ENCODE measurements around the gene CALML3.

DNA sequence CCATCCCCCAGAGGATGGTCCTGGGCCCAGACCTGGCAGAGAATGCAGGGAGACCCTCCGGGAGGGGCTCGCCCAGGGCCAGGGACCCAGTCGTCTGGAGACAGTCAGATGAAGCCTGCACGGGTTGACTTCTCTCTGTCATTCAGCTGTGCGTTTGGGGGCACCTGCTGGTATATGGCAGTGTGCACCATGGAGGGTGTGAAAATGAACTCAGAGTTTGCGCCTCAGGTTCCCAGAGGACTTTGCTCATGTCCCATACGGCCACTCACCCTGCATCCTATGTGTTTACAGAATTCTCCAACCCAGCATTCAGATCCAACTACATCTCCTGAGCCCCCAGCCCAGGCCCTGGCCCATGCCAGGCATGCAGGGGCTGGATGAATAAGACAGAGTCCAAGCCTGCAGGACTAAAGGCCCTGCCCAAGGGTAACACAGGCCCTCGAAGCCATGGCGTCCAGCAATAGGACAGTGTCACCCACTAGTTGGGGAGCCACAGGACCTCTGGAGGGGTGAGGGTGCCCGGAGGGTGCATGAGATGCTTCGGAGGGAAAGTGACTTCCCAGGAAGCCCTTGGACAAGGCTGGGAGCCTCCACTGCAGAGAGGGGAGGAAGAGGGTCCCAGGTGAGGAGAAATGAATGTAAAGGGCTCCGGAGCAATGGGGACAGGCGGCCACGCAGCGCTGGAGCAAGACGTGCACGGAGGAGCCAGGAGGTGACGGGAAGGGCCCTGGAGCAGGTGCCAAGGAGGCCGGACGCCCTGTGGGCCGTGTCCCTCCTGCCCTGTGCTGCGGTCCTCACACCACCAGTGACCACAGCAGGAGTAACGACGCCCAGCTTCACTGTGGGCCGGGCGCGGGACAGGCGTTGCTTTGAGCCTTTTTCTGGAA, 36.3 kb downstream of the CALML3 start:
- TF ChIP-seq POLR2A (IDR thresholded peaks at IDR 0.05), result no peak
- TF ChIP-seq, protein P1, sequence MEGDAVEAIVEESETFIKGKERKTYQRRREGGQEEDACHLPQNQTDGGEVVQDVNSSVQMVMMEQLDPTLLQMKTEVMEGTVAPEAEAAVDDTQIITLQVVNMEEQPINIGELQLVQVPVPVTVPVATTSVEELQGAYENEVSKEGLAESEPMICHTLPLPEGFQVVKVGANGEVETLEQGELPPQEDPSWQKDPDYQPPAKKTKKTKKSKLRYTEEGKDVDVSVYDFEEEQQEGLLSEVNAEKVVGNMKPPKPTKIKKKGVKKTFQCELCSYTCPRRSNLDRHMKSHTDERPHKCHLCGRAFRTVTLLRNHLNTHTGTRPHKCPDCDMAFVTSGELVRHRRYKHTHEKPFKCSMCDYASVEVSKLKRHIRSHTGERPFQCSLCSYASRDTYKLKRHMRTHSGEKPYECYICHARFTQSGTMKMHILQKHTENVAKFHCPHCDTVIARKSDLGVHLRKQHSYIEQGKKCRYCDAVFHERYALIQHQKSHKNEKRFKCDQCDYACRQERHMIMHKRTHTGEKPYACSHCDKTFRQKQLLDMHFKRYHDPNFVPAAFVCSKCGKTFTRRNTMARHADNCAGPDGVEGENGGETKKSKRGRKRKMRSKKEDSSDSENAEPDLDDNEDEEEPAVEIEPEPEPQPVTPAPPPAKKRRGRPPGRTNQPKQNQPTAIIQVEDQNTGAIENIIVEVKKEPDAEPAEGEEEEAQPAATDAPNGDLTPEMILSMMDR (IDR thresholded peaks at IDR 0.05), result no peak
